Ovary (tissue), 9 donors: ENCODE data around the gene CAMTA1. TPM values are rescaled to one million over a fixed set of nuclear protein-coding genes. Genes with fewer than 3 reads are reported as not detected.

Experiments
- DNase-seq, 5 donors: peaks; one replicate each; pipeline ENCODE4 v3.0.0-alpha.2; 2019 to 2020
- H3K27ac ChIP-seq, 2 donors: fragments of 200-600 bp; one replicate each; pipeline versions ENCODE4 v1.5.1 to v1.8.0; 2019 to 2022
- H3K27me3 ChIP-seq: fragments of 200-600 bp; one replicate; pipeline ENCODE4 v1.8.0; 2022
- H3K36me3 ChIP-seq: fragments of 200-600 bp; sonication (generic); one replicate; pipeline ENCODE4 v1.5.1; 2019
- H3K4me1 ChIP-seq: one replicate; pipeline ENCODE4 v1.8.1; 2013; ENCODE audit warnings: mild to moderate bottlenecking, moderate library complexity; ENCODE audit not compliant: insufficient read depth
- H3K4me3 ChIP-seq: fragments of 200-600 bp; sonication (generic); one replicate; pipeline ENCODE4 v1.5.1; 2017
- H3K9me3 ChIP-seq, 2 donors: fragments of 200-600 bp in 1 of 2; sonication (generic) in 1 of 2; one replicate each; pipeline versions ENCODE4 v1.5.1 to v1.8.1; 2013 to 2019; ENCODE audit warnings: mild to moderate bottlenecking in 1 of 2, moderate library complexity in 1 of 2
- CTCF ChIP-seq, 3 donors: fragments of 450-650 bp in 2 of 3; fragments of 200-600 bp in 1 of 3; IDR thresholded peaks; one replicate each; pipeline versions ENCODE4 v1.5.1 to v1.8.0; 2016 to 2022; ENCODE audit warnings: antibody characterized with exemption in 3 of 3, mild to moderate bottlenecking in 1 of 3
- EP300 ChIP-seq: sonication (generic); formaldehyde crosslinking; IDR thresholded peaks from one replicate; pipeline ENCODE4 v1.6.1; 2017; ENCODE audit warnings: antibody characterized with exemption
- POLR2A ChIP-seq: fragments of 450-650 bp; IDR thresholded peaks from one replicate; pipeline ENCODE4 v1.6.1; 2017; ENCODE audit warnings: antibody characterized with exemption, mild to moderate bottlenecking, moderate library complexity
- WGBS, 3 donors: extraction: QIAGEN DNeasy Blood & Tissue Kit in 1 of 3; methylation state at CpG; one replicate each; pipeline versions ENCODE4 v1.1.5 to v1.1.7; 2013 to 2017; 5-methylcytosine and 5-hydroxymethylcytosine counted together
- intact Hi-C, 4 donors: fragments of 100-400 bp; cut with DNase I; formaldehyde crosslinking; loops; one replicate each; pipeline versions ENCODE4 v1.11.0 to v1.15.1; 2022 to 2023
- polyA plus RNA-seq, 2 donors: library from polyadenylated mRNA; stranded (reverse); fragments of 200-250 nt in 1 of 2; fragments of 350-450 nt in 1 of 2; fragmentation: Illumina TruSeq in 1 of 2; extraction: RNeasy Lipid Tissue Mini Kit (QIAGEN cat#74804) in 1 of 2; gene quantifications; one replicate each; pipeline ENCODE4 v1.2.3, GENCODE V29; 2013 to 2014
- total RNA-seq, 7 donors: library from RNA; depleted of rRNA in 2 of 7; stranded (reverse); fragments of >200 nt in 2 of 7; fragmentation: NEBNext Ultra II Directional in 3 of 7; extraction: Animal tissue kit (Norgen Biotek cat#: 25700) in 3 of 7; gene quantifications; one replicate each; pipeline versions ENCODE4 v1.1.0 to v1.2.4, GENCODE V29; 2016 to 2023
- donor health status: DM: no; HTN: no; CAD: no; lungs with moderate emphysema.
- donor health status: DM: no; HTN: no; CAD: no.
- donor health status: Bipolar disorder and iron deficiency.
- donor health status: DM: yes; HTN: yes; CAD: no.
- donor health status: DM: no; HTN: no; CAD: no.
- donor health status: DM: yes; HTN: yes; CAD: no.

The CAMTA1 gene
- total and polyA plus RNA-seq, 9 donors: 51.1 to 150 (median 67.4) TPM

DNA sequence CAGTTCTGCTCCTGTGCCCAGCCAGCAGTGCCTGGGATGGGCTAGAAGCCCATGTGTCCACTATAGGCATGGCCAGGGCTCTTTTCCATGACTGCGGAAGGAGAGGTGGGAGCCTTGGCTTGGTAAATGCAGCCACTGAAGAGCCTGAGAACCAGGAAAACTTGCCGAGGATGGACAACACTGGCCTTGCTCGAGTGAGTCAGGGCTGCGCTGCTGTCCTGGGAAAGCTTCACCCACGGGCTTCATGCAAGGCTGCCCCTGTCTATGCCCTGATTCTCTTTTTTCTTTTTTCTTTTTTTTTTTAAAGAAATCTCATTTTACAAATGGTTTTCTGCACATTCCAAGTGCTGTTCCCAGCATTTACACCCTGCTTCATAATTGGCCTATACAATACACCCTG, 156.5 kb downstream of the CAMTA1 start:
- no peaks in the 10 kb centered on the region for H3K36me3 ChIP-seq
- intact Hi-C loops: no loop called here
- no peak for DNase-seq
- no peaks in the 10 kb centered on the region for H3K27me3 ChIP-seq
- WGBS, 3 donors: 88 to 93% (median 92%) methylated on average over 5 of the region's 5 CpGs
- H3K9me3 ChIP-seq: no peaks in the 10 kb centered on the region
- no peaks in the 10 kb centered on the region for H3K4me1 ChIP-seq
- TF ChIP-seq EP300: no peak
- H3K27ac ChIP-seq: no peak overlapping the region
- no peak overlapping the region for H3K4me3 ChIP-seq

DNA sequence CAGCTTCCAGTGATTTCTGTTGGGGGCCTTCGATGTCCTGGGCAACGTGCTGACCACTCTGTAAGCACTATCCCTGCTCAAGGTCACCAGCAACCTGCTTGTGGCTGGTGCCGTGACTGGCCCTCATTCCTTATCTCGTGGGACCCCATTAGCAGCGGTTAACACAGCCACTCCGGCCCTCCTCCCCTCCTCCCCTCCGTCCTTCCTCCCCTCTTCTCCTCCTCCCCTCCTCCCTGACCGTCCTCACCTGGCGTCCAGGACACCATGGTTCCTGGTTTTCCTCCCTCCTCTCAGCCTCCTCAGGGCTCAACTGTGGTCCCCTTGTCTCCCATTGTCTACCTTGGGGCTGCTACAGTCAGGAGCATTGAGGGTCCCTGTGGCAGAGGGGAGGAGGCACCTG, 157.7 kb downstream of the CAMTA1 start:
- H3K36me3 ChIP-seq: no peaks in the 10 kb centered on the region
- intact Hi-C loops: no loop called here
- no peak for TF ChIP-seq EP300
- TF ChIP-seq POLR2A: no peak
- TF ChIP-seq CTCF (IDR thresholded peaks at IDR 0.05): no peak
- no peak for DNase-seq
- WGBS, 3 donors: 53 to 61% (median 57%) methylated on average over 9 of the region's 9 CpGs
- no peak overlapping the region for H3K27ac ChIP-seq
- H3K27me3 ChIP-seq: no peaks in the 10 kb centered on the region
- H3K4me3 ChIP-seq: no peak overlapping the region
- no peaks in the 10 kb centered on the region for H3K4me1 ChIP-seq
- no peaks in the 10 kb centered on the region for H3K9me3 ChIP-seq

DNA sequence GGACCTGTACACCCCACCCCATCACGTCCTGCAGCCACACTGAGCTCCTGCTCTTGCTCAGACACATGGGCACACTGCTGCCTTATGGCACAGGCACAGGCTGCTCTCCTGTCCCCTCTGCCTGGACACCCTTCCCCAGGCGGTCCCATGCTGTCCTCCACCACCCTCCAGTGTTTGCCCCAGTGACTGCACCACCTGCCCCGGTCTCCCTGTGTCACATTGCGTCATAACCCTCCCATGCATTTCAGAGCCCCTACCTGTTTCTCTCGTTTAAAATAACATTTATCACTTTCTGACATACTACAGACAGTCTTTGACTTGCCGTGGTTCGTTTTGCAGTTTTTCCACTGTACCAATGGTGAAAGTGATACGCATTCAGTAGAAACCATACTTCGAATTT, 159.2 kb downstream of the CAMTA1 start:
- H3K27ac ChIP-seq: no peak overlapping the region
- no peaks in the 10 kb centered on the region for H3K36me3 ChIP-seq
- no peak for TF ChIP-seq EP300
- intact Hi-C loops: no loop called here
- no peaks in the 10 kb centered on the region for H3K9me3 ChIP-seq
- H3K4me1 ChIP-seq: no peaks in the 10 kb centered on the region
- 83 to 88% (median 86%) methylated on average over 9 of the region's 9 CpGs for WGBS, 3 donors
- H3K27me3 ChIP-seq: no peaks in the 10 kb centered on the region
- no peak for DNase-seq
- no peak overlapping the region for H3K4me3 ChIP-seq

- WGBS, 3 donors: 85 to 96% (median 88%) methylated on average over 2 of the region's 2 CpGs
- Histone ChIP-seq H3K4me1 (no peaks in the 10 kb centered on the region), H3K4me3 (no peak overlapping the region), H3K27me3 (no peaks in the 10 kb centered on the region), H3K9me3 (no peaks in the 10 kb centered on the region), H3K36me3 (no peaks in the 10 kb centered on the region), H3K27ac (no peak overlapping the region)
- intact Hi-C loops: no loop called here
- DNase-seq: no peak
- TF ChIP-seq EP300 (no peak), CTCF (IDR thresholded peaks at IDR 0.05) (no peak), POLR2A (no peak)
Observed at GRCh38 chr1:6947952-6948351, 162.7 kb downstream of the CAMTA1 start.

- 71 to 75% (median 75%) methylated on average over 3 of the region's 3 CpGs for WGBS, 3 donors
- H3K4me3 ChIP-seq: no peak overlapping the region
- TF ChIP-seq EP300 (no peak), CTCF (IDR thresholded peaks at IDR 0.05) (no peak), POLR2A (no peak)
- intact Hi-C loops: no loop called here
- H3K27me3 ChIP-seq: no peaks in the 10 kb centered on the region
- no peak overlapping the region for H3K27ac ChIP-seq
- H3K36me3 ChIP-seq: no peaks in the 10 kb centered on the region
- no peak for DNase-seq
- no peaks in the 10 kb centered on the region for H3K9me3 ChIP-seq
- H3K4me1 ChIP-seq: no peaks in the 10 kb centered on the region
Observed at GRCh38 chr1:6948416-6948815, 163.2 kb downstream of the CAMTA1 start.

- TF ChIP-seq EP300 (no peak), CTCF (IDR thresholded peaks at IDR 0.05) (no peak), POLR2A (no peak)
- no peaks in the 10 kb centered on the region for H3K27me3 ChIP-seq
- H3K27ac ChIP-seq: no peak overlapping the region
- 72 to 76% (median 75%) methylated on average over 4 of the region's 4 CpGs for WGBS, 3 donors
- H3K36me3 ChIP-seq: no peaks in the 10 kb centered on the region
- H3K4me3 ChIP-seq: no peak overlapping the region
- intact Hi-C loops: no loop called here
- DNase-seq: no peak
- H3K9me3 ChIP-seq: no peaks in the 10 kb centered on the region
- no peaks in the 10 kb centered on the region for H3K4me1 ChIP-seq
Observed at GRCh38 chr1:6948861-6949260, 163.6 kb downstream of the CAMTA1 start.
